Activated CD8-positive, alpha-beta memory T cell treated with anti-CD3 and anti-CD28 coated beads for 4 hours (primary cell): Measurements from ENCODE around the gene FARP1.
"Not testable (repeated sequence)": the region's sequence is repeated elsewhere in the genome, so short reads cannot be mapped to it uniquely, and the experiment has no call there.

Experiments
- DNase-seq, 2 donors: peaks; one replicate each; pipeline ENCODE4 v3.0.0-alpha.2; 2020; ENCODE audit warnings: low read depth in 2 of 2

FARP1 gene

GRCh38 chr13:98228661-98229341 is 85.9 kb downstream of the FARP1 start:
- DNase-seq = no peak

GRCh38 chr13:98230762-98231161 is 87.9 kb downstream of the FARP1 start:
- DNase-seq = not testable (repeated sequence)

- DNase-seq = no peak
These were observed 89.6 kb downstream of the FARP1 start for GRCh38 chr13:98232456-98232855.

GRCh38 chr13:98233127-98233526 is 90.2 kb downstream of the FARP1 start:
- DNase-seq = no peak

- no peak for DNase-seq
These were observed 91.5 kb downstream of the FARP1 start for GRCh38 chr13:98234348-98234747.

GRCh38 chr13:98236197-98236596 is 93.3 kb downstream of the FARP1 start:
- DNase-seq = no peak

GRCh38 chr13:98237331-98237730 is 94.4 kb downstream of the FARP1 start:
- no peak for DNase-seq

GRCh38 chr13:98239162-98240076 is 96.5 kb downstream of the FARP1 start:
- no peak for DNase-seq

GRCh38 chr13:98240135-98240534 is 97.2 kb downstream of the FARP1 start:
- no peak for DNase-seq

- DNase-seq = no peak
These were observed 98.1 kb downstream of the FARP1 start for GRCh38 chr13:98240974-98241373.

- DNase-seq = no peak
These were observed 99.1 kb downstream of the FARP1 start for GRCh38 chr13:98241976-98242375.

GRCh38 chr13:98242403-98242802 is 99.5 kb downstream of the FARP1 start:
- no peak for DNase-seq

GRCh38 chr13:98243929-98244272 is 101.0 kb downstream of the FARP1 start:
- DNase-seq = no peak

GRCh38 chr13:98246538-98247172 is 103.8 kb downstream of the FARP1 start:
- no peak for DNase-seq

- DNase-seq = no peak
These were observed 108.8 kb downstream of the FARP1 start for GRCh38 chr13:98251708-98252107.

GRCh38 chr13:98252931-98253470 is 110.1 kb downstream of the FARP1 start:
- no peak for DNase-seq

- DNase-seq = no peak
These were observed 110.6 kb downstream of the FARP1 start for GRCh38 chr13:98253526-98253925.

- DNase-seq = no peak
These were observed 111.6 kb downstream of the FARP1 start for GRCh38 chr13:98254513-98254912.

GRCh38 chr13:98258226-98258625 is 115.3 kb downstream of the FARP1 start:
- DNase-seq = no peak

- no peak for DNase-seq
These were observed 117.7 kb downstream of the FARP1 start for GRCh38 chr13:98260357-98261164.

- DNase-seq = no peak
These were observed 118.3 kb downstream of the FARP1 start for GRCh38 chr13:98261165-98261702.
